SK-N-SH (cell line): Measurements from ENCODE around the gene RFTN1. TPM values are rescaled to one million over a fixed set of nuclear protein-coding genes. Genes with fewer than 3 reads are reported as not detected.
A peak's percentile ranks its signal among the peaks of the same experiment; 100 is the strongest.

Experiments
- CTCF ChIA-PET: fragments of 300-600, 350-600 bp; formaldehyde crosslinking; extraction: SDS; loops from one replicate; lab custom pipeline; 2021; lab: Yijun Ruan, JAX
- POLR2A ChIA-PET: fragments of 350-600 bp; sonication (Branson Sonifier 250); formaldehyde crosslinking; extraction: SDS; loops from one replicate; lab custom pipeline; 2020; ENCODE audit warnings: antibody characterized with exemption, inconsistent platforms; lab: Yijun Ruan, JAX
- DNase-seq: peaks from one replicate; pipeline ENCODE4 v3.0.0; 2012
- H2AFZ ChIP-seq: fragments of 200-600 bp; sonication (generic); 2 replicates; pipeline ENCODE4 v1.8.1; 2016; ENCODE audit warnings: antibody characterized with exemption, mild to moderate bottlenecking, low read depth
- H3F3A ChIP-seq: fragments of 200-600 bp; sonication (generic); replicated peaks from 2 replicates; pipeline ENCODE3; 2016; ENCODE audit warnings: antibody characterized with exemption, mild to moderate bottlenecking; ENCODE audit not compliant: insufficient read depth
- H3K27ac ChIP-seq, 2 experiments: fragments of 200-500 bp in 1 of 2; fragments of 200-600 bp in 1 of 2; sonication (Bioruptor generic) in 1 of 2; sonication (generic), shearing (Covaris generic) in 1 of 2; 2 replicates each; pipeline versions ENCODE4 v1.5.1 to v1.6.1; 2014 to 2016; ENCODE audit warnings: low read depth in 2 of 2, inconsistent platforms in 1 of 2, low read length in 1 of 2, mild to moderate bottlenecking in 1 of 2, mixed read lengths in 1 of 2
- H3K27me3 ChIP-seq: fragments of 200-600 bp; sonication (generic), shearing (Covaris generic); 2 replicates; pipeline ENCODE4 v1.6.1; 2016; ENCODE audit warnings: mixed run types; ENCODE audit not compliant: insufficient read depth
- H3K36me3 ChIP-seq, 2 experiments: fragments of 200-500 bp in 1 of 2; fragments of 200-600 bp in 1 of 2; sonication (Bioruptor generic) in 1 of 2; sonication (generic) in 1 of 2; replicated peaks in 1 of 2; 2 replicates each; pipeline versions ENCODE3 to v1.5.1; 2014 to 2016; ENCODE audit warnings: low read length in 1 of 2, mild to moderate bottlenecking in 1 of 2; ENCODE audit not compliant: insufficient read depth in 2 of 2, control insufficient read depth in 1 of 2
- H3K4me1 ChIP-seq, 2 experiments: fragments of 200-500 bp in 1 of 2; fragments of 200-600 bp in 1 of 2; sonication (Bioruptor generic) in 1 of 2; sonication (generic), shearing (Covaris generic) in 1 of 2; 2 replicates each; pipeline versions ENCODE4 v1.5.1 to v1.6.1; 2014 to 2016; ENCODE audit warnings: low read depth in 1 of 2, low read length in 1 of 2, mixed run types in 1 of 2; ENCODE audit not compliant: insufficient read depth in 2 of 2, control insufficient read depth in 1 of 2
- H3K4me2 ChIP-seq: fragments of 200-600 bp; sonication (generic), shearing (Covaris generic); 2 replicates; pipeline ENCODE4 v1.6.1; 2017; ENCODE audit warnings: mixed run types
- H3K4me3 ChIP-seq, 2 experiments: fragments of 200-500 bp in 1 of 2; fragments of 200-600 bp in 1 of 2; sonication (Bioruptor generic) in 1 of 2; sonication (generic), shearing (Covaris generic) in 1 of 2; 2 replicates each; pipeline versions ENCODE4 v1.5.1 to v1.8.1; 2014 to 2016; ENCODE audit warnings: low read depth in 2 of 2, inconsistent platforms in 1 of 2, low read length in 1 of 2, mild to moderate bottlenecking in 1 of 2, mixed read lengths in 1 of 2, moderate library complexity in 1 of 2
- H3K79me2 ChIP-seq: fragments of 200-600 bp; sonication (generic); 2 replicates; pipeline ENCODE4 v1.8.1; 2017; ENCODE audit warnings: mild to moderate bottlenecking; ENCODE audit not compliant: insufficient read depth
- H3K9ac ChIP-seq: fragments of 200-600 bp; sonication (generic); 2 replicates; pipeline ENCODE4 v1.6.1; 2017; ENCODE audit warnings: mixed run types
- H3K9me2 ChIP-seq: fragments of 200-600 bp; sonication (generic); 2 replicates; pipeline ENCODE4 v1.6.1; 2017; ENCODE audit warnings: mixed run types
- H3K9me3 ChIP-seq: fragments of 200-600 bp; sonication (generic); 2 replicates; pipeline ENCODE4 v1.6.1; 2017; ENCODE audit warnings: mixed run types, mild to moderate bottlenecking, moderate library complexity
- H4K20me1 ChIP-seq: fragments of 200-600 bp; sonication (generic); 2 replicates; pipeline ENCODE4 v1.6.1; 2017; ENCODE audit warnings: mild to moderate bottlenecking, mixed run types; ENCODE audit not compliant: insufficient read depth
- NFIC ChIP-seq: IDR thresholded peaks from 2 replicates; pipeline ENCODE4 v1.4.0; 2012; ENCODE audit warnings: borderline replicate concordance
- RAD21 ChIP-seq: IDR thresholded peaks from 2 replicates; pipeline ENCODE4 v1.6.1; 2012; ENCODE audit warnings: mild to moderate bottlenecking, low read length
- REST ChIP-seq: IDR thresholded peaks from 2 replicates; pipeline ENCODE4 v1.6.1; 2012; ENCODE audit warnings: mild to moderate bottlenecking, low read depth, low read length, moderate library complexity
- USF2 ChIP-seq: fragments of 150-350 bp; IDR thresholded peaks from 2 replicates; pipeline ENCODE4 v1.6.1; 2017; ENCODE audit warnings: antibody characterized with exemption, low read length, low read depth, borderline replicate concordance
- WGBS: methylation state at CpG from one replicate; pipeline ENCODE4 v1.1.6; 2017; ENCODE audit warnings: low lambda C conversion rate; 5-methylcytosine and 5-hydroxymethylcytosine counted together
- polyA plus RNA-seq, 3 experiments: library from polyadenylated mRNA; depleted of rRNA; stranded (reverse); fragments of >200 nt; gene quantifications; 2 replicates each; pipeline ENCODE4 v1.2.3, GENCODE V29; 2012

The RFTN1 gene
- polyA plus RNA-seq, 1 of the 3 experiments (the other 2 are of a cell fraction), result 21.2 TPM

- TF ChIP-seq REST (peak; percentile 84), NFIC (no peak)
- 86% methylated on average over 12 of the region's 12 CpGs for WGBS
- no peaks in the 10 kb centered on the region for H4K20me1 ChIP-seq
- no peak overlapping the region for H2AFZ ChIP-seq
- CTCF ChIA-PET, result no interaction called here
- no peaks in the 10 kb centered on the region for H3F3A ChIP-seq
- H3K79me2 ChIP-seq, result peaks cover 27% of the 10 kb centered on the region
- H3K4me1 ChIP-seq, result peaks cover 4 to 7% of the 10 kb centered on the region in 2 experiments; a peak in 2 of 4 replicates
- no peak overlapping the region for H3K4me3 ChIP-seq
- H3K27ac ChIP-seq, result no peak overlapping the region
- no peaks in the 10 kb centered on the region for H3K27me3 ChIP-seq
- no peak overlapping the region for H3K4me2 ChIP-seq
- H3K9me2 ChIP-seq, result no peaks in the 10 kb centered on the region
- H3K9me3 ChIP-seq, result no peaks in the 10 kb centered on the region
- H3K9ac ChIP-seq, result no peak overlapping the region
- H3K36me3 ChIP-seq, result peaks cover 0 to 3% of the 10 kb centered on the region in 2 experiments
- no peak for DNase-seq
- POLR2A ChIA-PET, result no interaction called here
These were observed 88.0 kb downstream of the RFTN1 start for GRCh38 chr3:16425398-16426028.

- peaks cover 0 to 3% of the 10 kb centered on the region in 2 experiments for H3K36me3 ChIP-seq
- no peaks in the 10 kb centered on the region for H3K9me3 ChIP-seq
- TF ChIP-seq USF2 (no peak), RAD21 (no peak)
- H3F3A ChIP-seq, result no peaks in the 10 kb centered on the region
- H3K27me3 ChIP-seq, result no peaks in the 10 kb centered on the region
- H3K4me3 ChIP-seq, result no peak overlapping the region
- no peak overlapping the region for H2AFZ ChIP-seq
- H3K27ac ChIP-seq, result no peak overlapping the region
- H3K9me2 ChIP-seq, result no peaks in the 10 kb centered on the region
- no peak overlapping the region for H3K4me2 ChIP-seq
- ChIA-PET POLR2A (no interaction called here), CTCF (interaction anchor here (1.9 kb wide), 1 partner anchor 12 kb away, joined by 4 read pairs; no protein-coding TSS in a partner anchor)
- H4K20me1 ChIP-seq, result no peaks in the 10 kb centered on the region
- peaks cover 27% of the 10 kb centered on the region for H3K79me2 ChIP-seq
- peaks cover 4 to 10% of the 10 kb centered on the region in 2 experiments; a peak in 2 of 4 replicates for H3K4me1 ChIP-seq
- DNase-seq, result no peak
- no peak overlapping the region for H3K9ac ChIP-seq
- 86% methylated on average over 5 of the region's 5 CpGs for WGBS
These were observed 89.4 kb downstream of the RFTN1 start for GRCh38 chr3:16423947-16424673.
